H7 (cell line): Measurements from ENCODE around the gene MEAK7. TPM values are rescaled to one million over a fixed set of nuclear protein-coding genes. Genes with fewer than 3 reads are reported as not detected.
"Not testable (repeated sequence)": the region's sequence is repeated elsewhere in the genome, so short reads cannot be mapped to it uniquely, and the experiment has no call there.

Experiments used
- DNase-seq: peaks from one replicate; pipeline ENCODE4 v3.0.0; 2012
- H3K27me3 ChIP-seq: 2 replicates; pipeline ENCODE4 v1.6.0; 2011; ENCODE audit warnings: mild to moderate bottlenecking, low read length; ENCODE audit not compliant: control insufficient read depth, insufficient read depth
- H3K36me3 ChIP-seq: replicated peaks from 2 replicates; pipeline ENCODE4 v1.5.1; 2011; ENCODE audit warnings: low read length; ENCODE audit not compliant: control insufficient read depth, insufficient read depth
- H3K4me3 ChIP-seq: 2 replicates; pipeline ENCODE4 v1.5.1; 2011; ENCODE audit warnings: low read depth, mild to moderate bottlenecking, control low read depth, low read length, moderate library complexity; ENCODE audit not compliant: insufficient read depth
- total RNA-seq: library from RNA; depleted of rRNA; stranded (reverse); fragments of >200 nt; shearing (Covaris generic); gene quantifications from 2 replicates; pipeline ENCODE4 v1.2.3, GENCODE V29; 2014

MEAK7 gene
- total RNA-seq, 1 experiment from 2014 or later: 9.2 TPM

DNA sequence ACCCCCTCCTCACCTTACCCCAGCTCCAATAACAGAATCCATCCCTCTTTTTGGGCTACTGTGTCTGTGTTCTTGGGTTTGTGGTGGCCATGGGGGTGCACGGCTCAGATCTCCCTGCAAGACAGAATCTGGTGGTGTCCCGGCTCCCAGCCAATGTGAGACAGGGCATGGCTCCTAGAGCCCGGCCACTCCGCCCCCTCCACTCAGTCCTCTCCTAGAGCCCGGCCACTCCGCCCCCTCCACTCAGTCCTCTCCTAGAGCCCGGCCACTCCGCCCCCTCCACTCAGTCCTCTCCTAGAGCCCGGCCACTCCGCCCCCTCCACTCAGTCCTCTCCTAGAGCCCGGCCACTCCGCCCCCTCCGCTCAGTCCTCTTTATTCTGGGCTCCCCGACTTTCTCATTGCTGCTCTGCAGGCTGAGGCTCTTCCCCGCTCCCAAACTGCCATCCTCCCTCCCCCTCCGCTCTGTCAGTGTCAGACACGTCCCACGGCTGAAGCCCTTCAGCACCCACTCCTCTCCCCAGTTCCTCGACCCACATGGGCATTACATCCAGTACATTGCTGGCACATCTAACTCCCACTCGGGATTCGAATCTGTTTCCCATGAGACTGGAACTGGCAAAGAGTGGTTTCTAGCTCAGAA, 20.6 kb upstream of the MEAK7 start:
- DNase-seq: peak; percentile 71
- H3K4me3 ChIP-seq, H3K27me3 ChIP-seq, H3K36me3 ChIP-seq: not testable (repeated sequence)

- no peak for DNase-seq
- Histone ChIP-seq H3K36me3 (no peaks in the 10 kb centered on the region), H3K27me3 (no peaks in the 10 kb centered on the region), H3K4me3 (no peak overlapping the region)
Observed at GRCh38 chr16:84524346-84524920, 20.0 kb upstream of the MEAK7 start.

DNA sequence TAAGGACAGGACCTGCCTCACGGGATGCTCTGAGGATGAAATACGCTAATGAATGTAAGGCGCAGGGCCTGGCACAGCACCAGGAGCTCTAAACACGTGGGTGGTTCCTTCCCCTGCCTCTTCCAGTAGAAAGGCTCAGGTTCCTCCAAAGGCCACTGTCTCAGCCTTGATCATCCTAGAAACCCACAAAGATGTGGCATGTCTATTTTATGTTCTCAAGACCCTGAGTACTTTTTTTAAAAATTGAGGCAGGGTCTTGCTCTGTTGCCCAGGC, 17.0 kb upstream of the MEAK7 start:
- H3K4me3 ChIP-seq: no peak overlapping the region
- DNase-seq: no peak
- no peaks in the 10 kb centered on the region for H3K36me3 ChIP-seq
- no peaks in the 10 kb centered on the region for H3K27me3 ChIP-seq

GRCh38 chr16:84520725-84521496, 16.5 kb upstream of the MEAK7 start:
- no peak for DNase-seq
- H3K4me3 ChIP-seq: no peak overlapping the region
- no peaks in the 10 kb centered on the region for H3K27me3 ChIP-seq
- H3K36me3 ChIP-seq: no peaks in the 10 kb centered on the region

DNA sequence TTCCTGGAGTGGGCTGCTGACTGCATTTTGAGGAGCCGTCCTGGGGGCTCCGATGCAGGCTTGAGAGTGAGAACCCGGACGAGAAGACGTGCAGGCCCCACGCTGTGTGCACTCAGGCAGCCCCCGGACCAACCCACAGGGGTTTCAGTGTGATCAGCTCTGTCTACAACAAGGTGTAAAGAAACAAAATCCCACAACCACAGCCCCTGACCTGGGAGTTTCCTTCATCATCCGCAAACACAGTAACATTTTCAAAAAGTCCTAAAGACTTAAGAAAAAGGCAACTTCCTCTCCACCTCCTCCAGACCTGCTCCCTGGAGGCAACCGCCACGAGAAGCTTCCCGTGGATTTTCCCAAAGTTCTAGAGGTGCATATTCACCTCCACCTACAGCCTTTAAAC, 15.4 kb upstream of the MEAK7 start:
- no peak for DNase-seq

GRCh38 chr16:84518804-84519341, 14.4 kb upstream of the MEAK7 start:
- H3K4me3 ChIP-seq: no peak overlapping the region
- no peak for DNase-seq
- no peaks in the 10 kb centered on the region for H3K36me3 ChIP-seq
- H3K27me3 ChIP-seq: no peaks in the 10 kb centered on the region

More for the DNA sequence above, 15.4 kb upstream of the MEAK7 start:
- no peak overlapping the region for H3K4me3 ChIP-seq
- H3K36me3 ChIP-seq: no peaks in the 10 kb centered on the region
- H3K27me3 ChIP-seq: no peaks in the 10 kb centered on the region

- H3K4me3 ChIP-seq, H3K36me3 ChIP-seq, DNase-seq, H3K27me3 ChIP-seq: not testable (repeated sequence)
Observed at GRCh38 chr16:84518220-84518619, 13.8 kb upstream of the MEAK7 start.

- Histone ChIP-seq H3K36me3 (no peaks in the 10 kb centered on the region), H3K4me3 (no peak overlapping the region), H3K27me3 (no peaks in the 10 kb centered on the region)
- no peak for DNase-seq
Observed at GRCh38 chr16:84517366-84517765, 12.9 kb upstream of the MEAK7 start.

- no peak for DNase-seq
- H3K36me3 ChIP-seq: no peaks in the 10 kb centered on the region
- no peak overlapping the region for H3K4me3 ChIP-seq
- no peaks in the 10 kb centered on the region for H3K27me3 ChIP-seq
Observed at GRCh38 chr16:84514874-84515835, 10.7 kb upstream of the MEAK7 start.

- H3K36me3 ChIP-seq: no peaks in the 10 kb centered on the region
- H3K27me3 ChIP-seq: no peaks in the 10 kb centered on the region
- H3K4me3 ChIP-seq: no peak overlapping the region
- no peak for DNase-seq
Observed at GRCh38 chr16:84514295-84514873, 9.9 kb upstream of the MEAK7 start.

DNA sequence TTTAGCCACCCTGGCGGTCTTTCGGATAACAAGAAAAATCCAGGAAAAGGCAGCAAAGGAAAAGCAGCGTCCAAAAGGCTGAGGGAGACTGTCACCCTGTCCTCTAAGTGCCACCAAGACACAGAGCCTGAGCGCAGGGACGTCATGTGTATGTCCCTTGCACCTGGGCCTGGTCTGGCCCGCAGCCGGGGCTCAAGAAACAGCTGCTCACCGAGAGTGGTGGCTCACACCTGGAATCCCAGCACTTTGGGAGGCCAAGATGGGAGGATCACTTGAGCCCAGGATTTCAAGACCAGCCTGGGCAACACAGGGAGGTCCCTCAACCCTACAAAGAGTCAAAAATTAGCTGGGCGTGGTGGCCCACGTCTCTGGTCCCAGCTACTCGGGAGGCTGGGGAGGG, 9.2 kb upstream of the MEAK7 start:
- no peaks in the 10 kb centered on the region for H3K27me3 ChIP-seq
- H3K36me3 ChIP-seq: no peaks in the 10 kb centered on the region
- no peak for DNase-seq
- no peak overlapping the region for H3K4me3 ChIP-seq

- Histone ChIP-seq H3K27me3 (no peaks in the 10 kb centered on the region), H3K36me3 (no peaks in the 10 kb centered on the region), H3K4me3 (no peak overlapping the region)
- DNase-seq: no peak
Observed at GRCh38 chr16:84513123-84513522, 8.7 kb upstream of the MEAK7 start.

- DNase-seq: no peak
- H3K4me3 ChIP-seq: no peak overlapping the region
- H3K27me3 ChIP-seq: no peaks in the 10 kb centered on the region
- no peaks in the 10 kb centered on the region for H3K36me3 ChIP-seq
Observed at GRCh38 chr16:84511831-84512230, 7.4 kb upstream of the MEAK7 start.

DNA sequence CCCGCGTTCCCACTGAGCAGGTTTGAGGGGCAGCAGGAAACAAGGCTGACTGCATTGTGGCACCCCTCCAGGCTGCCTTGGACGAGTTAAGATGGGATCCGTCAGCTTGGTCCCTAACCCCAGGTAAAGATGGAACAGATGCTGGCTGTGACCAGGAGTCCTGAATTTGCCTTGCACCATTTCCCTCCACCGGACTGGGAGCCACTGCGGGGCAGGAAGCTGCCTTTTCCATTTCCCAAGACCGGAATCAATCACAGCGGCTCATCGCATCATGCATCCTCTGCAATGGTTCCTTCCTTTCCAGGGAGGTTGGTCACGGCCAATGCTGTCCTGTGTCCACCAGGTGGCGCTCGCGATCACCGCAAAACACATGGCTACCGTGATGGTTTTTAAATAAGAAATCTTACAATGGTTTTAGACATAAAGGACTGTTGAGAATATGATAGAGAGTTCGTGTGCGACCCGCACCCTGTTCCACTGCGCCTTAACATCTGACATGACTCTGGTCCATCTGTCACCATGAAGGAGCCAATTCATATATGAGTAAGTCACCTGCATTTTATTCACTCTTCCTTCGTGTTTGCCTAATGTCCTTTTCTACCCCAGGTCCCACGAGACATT, 6.8 kb upstream of the MEAK7 start:
- Histone ChIP-seq H3K27me3 (no peaks in the 10 kb centered on the region), H3K36me3 (no peaks in the 10 kb centered on the region), H3K4me3 (no peak overlapping the region)
- peak; percentile 86 for DNase-seq
